Activated effector memory CD4-positive, alpha-beta T cell treated with anti-CD3 and anti-CD28 coated beads, Interleukin-2, amount 50 U/mL, for 16 hours (primary cell): ENCODE measurements around the gene CUX1.
A peak's percentile ranks its signal among the peaks of the same experiment; 100 is the strongest.
"Not testable (repeated sequence)": the region's sequence is repeated elsewhere in the genome, so short reads cannot be mapped to it uniquely, and the experiment has no call there.

Experiments used
- DNase-seq: peaks from one replicate; pipeline ENCODE4 v3.0.0-alpha.2; 2020

Gene CUX1

DNA sequence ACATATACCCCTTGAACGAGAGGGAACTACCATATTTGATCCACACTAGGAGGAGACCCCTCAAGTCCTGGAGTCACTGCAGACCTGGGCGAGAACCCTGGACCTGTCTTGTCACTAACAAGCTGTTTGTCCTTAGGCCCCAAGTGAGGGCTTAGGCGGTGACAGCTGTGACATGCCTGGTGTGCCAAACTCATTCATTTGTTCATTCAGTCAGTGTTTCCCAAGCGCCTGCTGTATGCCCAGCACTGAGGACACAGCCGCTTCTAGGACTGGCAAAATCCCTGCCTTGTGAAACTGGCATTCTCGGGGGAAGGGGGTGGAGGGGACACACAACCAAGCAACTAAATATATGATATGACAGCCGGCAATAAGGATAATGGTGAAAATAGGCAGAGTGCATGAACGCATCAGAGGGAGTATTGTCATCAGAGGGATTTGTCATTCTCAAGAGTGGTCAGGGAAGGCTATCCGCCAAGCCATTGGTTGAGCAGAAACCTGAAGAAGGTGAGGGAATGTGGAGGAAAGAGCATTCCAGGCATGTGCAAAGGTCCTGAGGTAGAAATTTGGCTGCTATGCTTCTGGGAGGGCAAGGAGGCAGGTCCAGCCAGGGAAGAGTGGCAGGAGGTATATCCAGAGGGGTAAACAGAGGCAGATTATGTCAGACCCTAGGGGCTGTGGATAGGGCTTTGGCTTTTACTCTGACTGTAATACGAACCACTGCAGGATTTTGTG lies 480.2 kb downstream of the CUX1 start:
- DNase-seq = no peak

DNA sequence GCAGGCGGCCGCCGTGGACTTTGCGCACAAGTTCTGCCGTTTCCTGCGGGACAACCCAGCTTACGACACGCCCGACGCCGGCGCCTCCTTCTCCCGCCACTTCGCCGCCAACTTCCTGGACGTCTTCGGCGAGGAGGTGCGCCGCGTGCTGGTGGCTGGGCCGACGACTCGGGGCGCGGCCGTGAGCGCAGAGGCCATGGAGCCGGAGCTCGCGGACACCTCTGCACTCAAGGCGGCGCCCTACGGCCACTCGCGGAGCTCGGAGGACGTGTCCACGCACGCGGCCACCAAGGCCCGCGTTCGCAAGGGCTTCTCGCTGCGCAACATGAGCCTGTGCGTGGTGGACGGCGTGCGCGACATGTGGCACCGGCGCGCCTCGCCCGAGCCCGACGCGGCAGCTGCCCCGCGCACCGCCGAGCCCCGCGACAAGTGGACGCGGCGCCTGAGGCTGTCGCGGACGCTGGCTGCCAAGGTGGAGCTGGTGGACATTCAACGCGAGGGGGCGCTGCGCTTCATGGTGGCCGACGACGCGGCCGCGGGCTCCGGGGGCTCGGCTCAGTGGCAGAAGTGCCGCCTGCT lies 483.3 kb downstream of the CUX1 start:
- no peak for DNase-seq

DNA sequence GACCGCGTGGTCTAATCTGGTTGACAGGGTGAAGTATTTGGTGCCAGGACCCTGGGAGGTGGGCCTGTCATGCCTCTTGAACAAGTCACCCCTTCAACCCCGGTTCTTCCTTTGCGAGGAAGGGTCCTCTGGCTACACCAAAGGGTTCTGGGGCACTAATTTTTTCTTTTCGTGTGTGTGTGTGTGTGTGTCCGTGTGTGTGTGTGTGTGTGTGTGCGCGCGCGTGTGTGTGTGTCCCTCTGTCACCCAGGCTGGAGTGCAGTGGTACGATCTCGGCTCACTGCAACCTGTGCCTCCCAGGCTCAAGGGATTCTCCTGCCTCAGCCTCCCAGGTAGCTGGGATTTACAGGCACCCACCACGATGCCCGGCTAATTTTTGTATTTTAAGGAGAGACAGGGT lies 483.9 kb downstream of the CUX1 start:
- DNase-seq = not testable (repeated sequence)

DNA sequence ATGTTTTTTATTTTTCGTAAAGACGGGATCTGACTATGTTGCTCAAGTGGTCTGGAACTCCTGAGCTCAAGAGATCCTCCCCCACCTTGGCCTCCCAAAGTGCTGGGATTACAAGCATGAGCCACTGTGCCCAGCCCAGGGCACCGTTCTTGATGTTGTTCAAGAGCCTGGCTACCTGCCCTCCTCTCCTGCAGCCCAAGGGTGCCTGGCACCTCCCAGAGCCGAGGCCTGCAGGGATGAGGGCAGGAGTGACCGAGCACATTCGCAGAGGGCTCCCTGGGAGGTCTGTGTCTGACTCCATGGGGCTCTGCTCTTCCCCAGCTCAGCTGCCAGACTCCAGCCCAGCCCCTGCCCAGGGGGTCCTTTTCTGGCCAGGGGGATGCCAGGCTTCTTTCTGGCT lies 484.6 kb downstream of the CUX1 start:
- DNase-seq = no peak

GRCh38 chr7:102303669-102304422 lies 486.4 kb downstream of the CUX1 start:
- DNase-seq = no peak

DNA sequence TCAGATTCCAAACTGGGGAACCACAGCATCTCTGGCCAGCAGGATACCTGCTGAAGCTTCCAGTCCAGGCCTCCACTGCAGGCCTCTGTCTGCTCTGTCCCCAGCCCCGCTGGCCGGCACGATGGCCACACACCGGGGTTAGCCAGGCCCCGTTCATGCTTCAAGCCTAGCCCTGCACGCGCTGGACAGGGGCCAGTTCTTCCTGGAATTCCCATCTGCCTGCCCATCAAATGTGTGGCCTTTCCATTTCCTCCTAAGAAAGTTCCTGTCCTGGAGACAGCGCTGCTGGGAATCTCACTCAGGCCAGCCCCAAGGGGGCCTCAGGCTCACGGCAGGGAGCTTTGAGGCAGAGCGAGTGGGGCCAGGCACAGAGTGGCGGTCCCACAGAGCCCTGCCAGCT lies 487.2 kb downstream of the CUX1 start:
- DNase-seq = no peak

- no peak for DNase-seq
Observed at GRCh38 chr7:102305414-102306268, 488.2 kb downstream of the CUX1 start.

DNA sequence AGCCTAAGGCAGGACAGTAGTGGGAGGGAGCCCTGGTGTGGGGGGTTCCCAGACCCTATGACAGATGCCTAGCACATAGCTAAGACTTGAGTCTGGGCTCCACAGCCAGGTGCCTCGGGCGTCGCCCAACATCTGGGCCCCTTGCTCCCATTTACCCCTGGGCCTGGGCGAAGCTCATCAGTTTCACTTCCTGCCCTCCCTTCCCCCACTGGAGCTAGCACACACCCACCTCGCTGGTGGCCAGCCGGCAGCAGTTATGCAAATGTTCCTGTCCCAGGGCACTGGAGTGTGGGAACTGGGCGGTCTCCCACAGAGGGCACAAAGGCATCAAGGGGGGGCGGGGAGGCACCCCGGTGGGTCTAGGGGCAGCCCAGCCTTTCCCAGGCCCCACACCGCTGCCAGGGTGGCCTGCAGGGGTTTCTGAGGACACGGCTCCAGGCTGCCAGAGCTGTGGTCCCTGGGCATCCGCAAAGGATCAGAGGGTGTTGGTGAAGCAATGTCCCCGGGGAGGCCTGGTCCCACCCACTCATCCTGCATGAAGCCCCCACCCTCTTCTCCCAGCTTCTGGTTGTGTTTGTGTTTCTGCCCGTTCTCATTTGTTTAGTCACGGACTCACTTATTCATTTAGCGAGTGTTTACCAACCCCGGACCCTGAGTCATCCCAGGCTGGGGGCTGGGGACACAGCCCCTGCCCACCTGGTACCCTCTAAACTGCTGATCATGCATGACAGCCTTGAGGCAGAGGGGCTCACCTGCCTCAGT lies 489.7 kb downstream of the CUX1 start:
- DNase-seq = no peak

DNA sequence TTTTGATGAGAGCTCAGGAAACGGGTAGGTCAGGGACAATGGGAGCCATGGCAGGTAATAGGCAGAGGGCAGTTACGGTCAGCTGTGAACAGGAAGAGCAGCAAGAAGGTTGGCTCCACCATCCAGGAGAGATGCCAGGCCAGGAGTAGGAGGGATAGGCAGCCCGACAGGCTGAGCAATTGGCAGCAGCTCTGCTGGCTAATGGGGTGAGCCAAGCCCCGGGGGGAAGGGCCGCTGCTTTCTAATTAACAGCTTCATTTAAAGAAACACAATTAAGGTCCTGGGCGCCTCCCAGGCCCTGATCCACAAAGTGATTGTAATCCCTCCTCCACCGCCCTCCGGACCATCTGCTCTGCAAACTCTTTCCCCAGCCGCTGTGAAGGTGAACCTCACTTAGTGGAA lies 493.0 kb downstream of the CUX1 start:
- no peak for DNase-seq

DNA sequence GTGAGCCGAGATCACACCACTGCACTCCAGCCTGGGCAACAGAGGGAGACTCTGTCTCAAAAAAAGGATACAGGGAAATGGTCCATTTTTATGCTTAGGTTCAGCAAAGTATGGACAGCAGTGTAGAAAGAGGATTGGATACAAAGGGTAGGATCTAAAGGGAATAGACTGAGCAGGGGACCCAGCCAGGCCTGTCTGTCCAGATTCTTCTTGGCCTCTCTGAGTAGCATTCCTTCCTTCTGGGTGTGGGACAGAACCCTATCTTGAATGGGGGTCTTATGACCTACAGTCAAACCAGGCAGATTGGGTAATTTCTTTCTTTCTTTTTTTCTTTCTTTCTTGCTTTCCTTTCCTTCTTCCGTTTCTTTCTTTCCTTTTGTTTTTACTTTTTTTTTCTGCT lies 494.9 kb downstream of the CUX1 start:
- DNase-seq = no peak

GRCh38 chr7:102313997-102314780 lies 496.8 kb downstream of the CUX1 start:
- DNase-seq = no peak

GRCh38 chr7:102317231-102318059 lies 500.0 kb downstream of the CUX1 start:
- DNase-seq = no peak

DNA sequence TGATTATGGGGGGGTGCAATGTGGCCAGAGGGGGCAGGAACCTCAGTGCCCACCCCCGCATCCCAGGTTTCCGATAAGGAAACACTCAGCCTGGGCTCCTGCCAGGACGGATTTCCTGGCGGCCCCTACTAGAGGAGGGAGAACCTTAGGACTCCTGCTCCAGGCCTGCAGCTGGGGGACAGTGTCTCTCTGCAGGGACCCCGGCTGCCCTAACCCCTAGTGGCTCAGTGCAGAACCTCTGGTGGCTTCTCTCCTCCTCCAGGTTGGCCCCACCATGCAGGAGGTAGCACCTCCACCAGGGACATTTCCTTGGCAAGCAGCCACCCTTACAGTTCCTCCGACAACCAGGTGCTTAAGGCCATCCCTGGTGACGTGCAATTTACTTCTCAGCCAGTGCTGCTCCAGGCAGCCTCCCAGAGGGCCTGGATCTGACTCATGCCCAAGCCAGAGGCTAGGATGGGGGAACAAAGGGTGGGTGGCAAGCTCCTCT lies 501.1 kb downstream of the CUX1 start:
- no peak for DNase-seq

DNA sequence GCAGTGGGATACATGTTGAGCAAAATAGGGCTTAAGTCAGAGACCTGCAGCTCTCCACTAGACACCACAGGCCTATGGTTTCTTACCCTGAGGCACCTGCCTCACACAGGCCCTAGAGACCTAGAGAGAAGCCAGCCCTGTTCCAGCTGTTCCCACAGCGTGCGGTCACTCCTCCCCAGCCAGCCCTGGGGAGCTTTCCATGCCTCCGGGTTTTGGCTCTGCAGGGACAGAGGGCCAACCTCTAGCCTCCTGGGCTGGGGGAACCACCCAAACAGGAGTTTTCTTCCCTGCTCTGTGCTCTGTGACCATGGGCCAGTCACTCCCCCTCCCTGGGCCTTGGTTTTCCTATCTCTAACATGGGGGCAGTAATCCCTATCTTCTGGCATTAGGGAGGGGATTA lies 502.2 kb downstream of the CUX1 start:
- DNase-seq = no peak

- DNase-seq = no peak
Observed at GRCh38 chr7:102320181-102320580, 502.8 kb downstream of the CUX1 start.

DNA sequence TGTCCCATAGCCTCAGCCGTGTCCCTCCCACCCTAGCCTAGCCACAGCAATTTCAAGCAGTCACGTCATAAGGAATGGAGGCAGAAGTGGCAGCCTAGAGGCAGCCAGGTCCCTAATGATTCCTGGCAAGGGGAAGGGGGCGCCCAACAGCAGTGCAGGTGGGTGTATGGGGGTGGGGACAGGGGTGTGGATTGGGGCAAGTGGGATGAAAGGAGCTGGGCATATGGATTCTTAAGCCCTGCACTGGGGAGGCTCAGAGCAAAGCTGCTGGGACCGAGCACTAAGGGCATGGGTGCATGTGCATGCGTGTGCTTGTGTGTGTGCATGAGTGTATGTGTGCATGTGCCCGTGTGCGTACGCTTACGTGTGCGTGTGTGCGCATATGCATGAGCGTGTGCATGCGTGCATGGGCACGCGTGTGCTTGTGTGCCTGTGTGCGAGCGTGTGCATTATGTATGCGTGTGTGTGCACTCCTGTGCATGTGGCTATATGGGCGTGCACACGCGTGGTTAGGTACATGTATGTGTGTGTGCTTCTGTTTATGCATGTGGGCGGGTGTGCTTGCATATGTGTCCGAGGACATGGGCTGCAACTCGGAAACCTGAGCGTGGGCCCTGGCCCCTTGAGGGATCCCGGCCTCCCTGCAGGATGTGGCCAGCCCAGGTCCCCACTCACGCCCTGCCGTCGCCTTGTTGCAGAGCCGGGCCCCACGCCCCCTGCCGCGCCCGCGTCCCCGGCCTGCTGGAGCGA lies 503.4 kb downstream of the CUX1 start:
- no peak for DNase-seq

DNA sequence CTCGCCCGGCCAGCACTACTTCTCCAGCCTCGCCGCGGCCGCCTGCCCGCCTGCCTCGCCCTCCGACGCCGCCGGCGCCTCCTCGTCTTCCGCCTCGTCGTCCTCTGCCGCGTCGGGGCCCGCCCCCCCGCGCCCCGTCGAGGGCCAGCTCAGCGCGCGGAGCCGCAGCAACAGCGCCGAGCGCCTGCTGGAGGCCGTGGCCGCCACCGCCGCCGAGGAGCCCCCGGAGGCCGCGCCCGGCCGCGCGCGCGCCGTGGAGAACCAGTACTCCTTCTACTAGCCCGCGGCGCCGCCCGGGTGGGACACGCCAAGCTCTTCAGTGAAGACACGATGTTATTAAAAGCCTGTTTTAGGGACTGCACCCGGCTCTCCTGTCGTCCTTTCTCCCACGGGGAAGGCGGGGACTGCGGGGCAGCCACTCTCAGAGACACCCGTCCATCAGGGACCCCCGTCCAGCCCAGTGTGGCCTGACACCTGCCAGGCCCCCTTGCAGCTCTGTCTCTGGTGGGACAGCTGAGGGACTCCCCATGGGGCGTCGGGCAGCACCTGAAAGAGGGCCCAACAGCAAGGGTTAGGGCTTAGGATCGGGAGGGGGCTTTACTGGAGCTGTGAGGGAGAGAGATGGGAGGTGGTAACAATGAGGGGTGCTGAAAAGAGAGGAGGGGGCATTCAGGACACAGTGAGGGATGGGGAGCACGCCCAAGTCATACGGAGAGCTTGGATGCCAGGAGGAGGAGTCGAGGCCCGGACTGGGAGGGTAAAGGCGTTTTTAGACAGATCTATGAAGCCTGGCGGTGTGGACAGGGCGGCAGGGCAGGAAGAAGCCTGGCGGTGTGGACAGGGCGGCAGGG lies 504.1 kb downstream of the CUX1 start:
- peak; percentile 58 for DNase-seq

GRCh38 chr7:102322202-102322715 lies 504.8 kb downstream of the CUX1 start:
- peak; percentile 12 for DNase-seq

DNA sequence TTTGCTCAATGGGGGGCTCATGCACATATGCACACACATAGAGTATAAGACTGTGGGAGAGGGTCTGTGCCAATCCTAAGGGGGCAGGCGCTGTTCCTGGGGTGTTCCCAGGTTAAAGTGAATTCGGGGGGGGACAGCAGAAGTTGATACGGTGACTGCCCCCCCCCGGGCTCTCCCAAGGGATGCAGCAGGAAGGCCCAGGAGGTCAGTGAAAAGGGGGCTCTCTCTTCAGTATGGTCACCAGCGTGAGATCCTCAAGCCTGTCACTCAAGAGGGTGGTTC lies 506.4 kb downstream of the CUX1 start:
- no peak for DNase-seq
